Gastroesophageal sphincter (tissue), 3 donors: ENCODE results near the gene ADCY9.

Source experiments
- EP300 ChIP-seq: sonication (generic); formaldehyde crosslinking; IDR thresholded peaks from one replicate; pipeline ENCODE4 v1.6.1; 2017; ENCODE audit warnings: antibody characterized with exemption, mild to moderate bottlenecking
- POLR2A ChIP-seq, 2 donors: fragments of 450-650 bp; IDR thresholded peaks; one replicate each; pipeline ENCODE4 v1.6.1; 2017; ENCODE audit warnings: antibody characterized with exemption in 2 of 2, mild to moderate bottlenecking in 2 of 2, moderate library complexity in 1 of 2
- POLR2AphosphoS5 ChIP-seq: sonication (generic); formaldehyde crosslinking; IDR thresholded peaks from one replicate; pipeline ENCODE4 v1.6.1; 2017; ENCODE audit warnings: antibody characterized with exemption
- TF ChIP-seq, protein P1 (sequence below), 4 experiments: fragments of 200-600 bp in 2 of 4; fragments of 450-650 bp in 2 of 4; sonication (generic) in 1 of 4; IDR thresholded peaks; one replicate each; pipeline ENCODE4 v1.5.1; 2017 to 2019; ENCODE audit warnings: antibody characterized with exemption in 4 of 4, mild to moderate bottlenecking in 2 of 4, moderate library complexity in 2 of 4

DNA sequence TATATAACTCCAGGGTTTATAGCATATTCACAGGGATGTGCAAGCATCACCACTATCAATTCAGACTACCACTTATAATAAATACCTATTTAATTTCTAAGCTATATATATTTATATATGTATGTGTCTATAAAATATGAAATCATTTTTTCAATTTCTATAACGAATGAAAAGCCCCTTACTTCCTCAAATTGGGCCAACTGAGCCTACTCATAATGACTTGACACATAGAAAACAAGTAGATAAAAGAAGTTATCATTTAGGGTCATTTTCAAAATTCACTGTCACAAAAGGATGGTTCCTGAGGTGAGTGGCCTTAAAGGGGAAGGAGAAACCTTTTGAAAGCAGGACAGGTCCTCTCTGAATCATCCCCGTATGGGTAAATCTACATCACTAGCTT is 114.1 kb downstream of the ADCY9 start:
- TF ChIP-seq, protein P1, sequence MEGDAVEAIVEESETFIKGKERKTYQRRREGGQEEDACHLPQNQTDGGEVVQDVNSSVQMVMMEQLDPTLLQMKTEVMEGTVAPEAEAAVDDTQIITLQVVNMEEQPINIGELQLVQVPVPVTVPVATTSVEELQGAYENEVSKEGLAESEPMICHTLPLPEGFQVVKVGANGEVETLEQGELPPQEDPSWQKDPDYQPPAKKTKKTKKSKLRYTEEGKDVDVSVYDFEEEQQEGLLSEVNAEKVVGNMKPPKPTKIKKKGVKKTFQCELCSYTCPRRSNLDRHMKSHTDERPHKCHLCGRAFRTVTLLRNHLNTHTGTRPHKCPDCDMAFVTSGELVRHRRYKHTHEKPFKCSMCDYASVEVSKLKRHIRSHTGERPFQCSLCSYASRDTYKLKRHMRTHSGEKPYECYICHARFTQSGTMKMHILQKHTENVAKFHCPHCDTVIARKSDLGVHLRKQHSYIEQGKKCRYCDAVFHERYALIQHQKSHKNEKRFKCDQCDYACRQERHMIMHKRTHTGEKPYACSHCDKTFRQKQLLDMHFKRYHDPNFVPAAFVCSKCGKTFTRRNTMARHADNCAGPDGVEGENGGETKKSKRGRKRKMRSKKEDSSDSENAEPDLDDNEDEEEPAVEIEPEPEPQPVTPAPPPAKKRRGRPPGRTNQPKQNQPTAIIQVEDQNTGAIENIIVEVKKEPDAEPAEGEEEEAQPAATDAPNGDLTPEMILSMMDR (IDR thresholded peaks at IDR 0.05), result no peak
- TF ChIP-seq POLR2AphosphoS5 (no peak), POLR2A (IDR thresholded peaks at IDR 0.05) (no peak), EP300 (no peak)
